Measurements from ENCODE around the gene VSTM2A.
"Not testable (repeated sequence)": the region's sequence is repeated elsewhere in the genome, so short reads cannot be mapped to it uniquely, and the experiment has no call there.

The VSTM2A gene, protein sequence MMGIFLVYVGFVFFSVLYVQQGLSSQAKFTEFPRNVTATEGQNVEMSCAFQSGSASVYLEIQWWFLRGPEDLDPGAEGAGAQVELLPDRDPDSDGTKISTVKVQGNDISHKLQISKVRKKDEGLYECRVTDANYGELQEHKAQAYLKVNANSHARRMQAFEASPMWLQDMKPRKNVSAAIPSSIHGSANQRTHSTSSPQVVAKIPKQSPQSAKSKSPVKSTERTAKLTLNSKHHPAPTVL

GRCh38 chr7:54541669-54542625 lies at the start of gene VSTM2A:
Gene VSTM2A (plus strand): TSS chr7:54542375. CDS start chr7:54542731, 356 bp downstream.
- peak; percentile 91 for DNase-seq

- not testable (repeated sequence) for DNase-seq
Observed at GRCh38 chr7:54504531-54504930, 37.6 kb upstream of the VSTM2A start.

GRCh38 chr7:54529568-54529967 lies 12.6 kb upstream of the VSTM2A start:
- no peak for DNase-seq

GRCh38 chr7:54538122-54538521 lies 4.1 kb upstream of the VSTM2A start:
- no peak for DNase-seq

- DNase-seq = peak; percentile 85
Observed at GRCh38 chr7:54543051-54543488, 895 bp downstream of the VSTM2A start.

DNA sequence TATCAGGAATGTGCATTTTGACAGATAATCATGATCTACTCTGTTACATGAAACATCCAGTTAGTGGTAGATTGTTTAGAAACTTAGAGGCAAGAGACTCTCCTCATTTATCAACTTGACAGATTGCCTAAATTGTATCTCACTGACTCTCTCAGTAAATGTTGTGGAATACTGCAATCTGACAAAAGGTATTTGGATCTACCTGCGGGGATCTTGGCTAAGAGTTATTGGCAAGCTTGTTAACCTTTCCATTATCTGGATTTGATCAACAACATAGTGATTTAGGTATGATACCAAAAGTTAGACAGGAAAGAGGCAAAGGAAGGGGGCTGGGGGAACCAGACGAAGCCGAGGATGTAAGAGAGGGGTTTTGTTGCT lies 2.0 kb downstream of the VSTM2A start:
- DNase-seq = peak; percentile 21

- peak; percentile 46 for DNase-seq
Observed at GRCh38 chr7:54544527-54545240, 2.5 kb downstream of the VSTM2A start.

DNA sequence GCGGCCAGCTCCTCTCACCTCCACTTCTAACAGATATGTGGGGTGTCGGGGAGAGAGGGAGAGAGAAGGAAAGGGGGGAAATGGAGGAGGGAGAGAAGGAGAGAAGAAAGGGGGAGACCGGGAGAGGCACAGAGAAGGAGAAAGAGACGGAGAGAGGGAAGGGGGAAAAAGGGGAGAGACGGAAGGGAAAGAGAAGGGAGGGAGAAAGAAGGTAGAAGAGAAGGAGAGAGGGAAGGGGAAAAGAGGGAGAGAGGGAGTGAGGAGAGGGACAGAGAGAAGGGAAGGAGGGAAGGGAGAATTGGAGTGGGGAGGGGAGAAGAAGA lies 3.0 kb downstream of the VSTM2A start:
- no peak for DNase-seq

GRCh38 chr7:54546081-54546985 lies 4.2 kb downstream of the VSTM2A start:
- peak; percentile 79 for DNase-seq

DNA sequence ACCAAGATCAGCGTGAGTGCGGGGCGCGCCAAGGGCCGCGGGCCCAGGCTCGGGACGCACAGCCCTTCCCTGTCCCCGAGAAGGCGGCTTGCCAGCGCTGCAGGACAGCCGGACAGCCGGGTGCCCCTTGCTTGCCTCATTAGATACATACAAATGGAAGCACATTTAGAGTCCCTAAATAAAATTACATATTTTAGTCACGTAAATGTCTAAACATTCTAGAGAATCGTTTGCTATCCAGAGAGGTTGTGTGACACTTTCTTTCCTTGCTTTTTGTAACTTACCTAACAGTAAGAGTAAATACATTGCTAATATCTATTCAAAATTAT lies 4.8 kb downstream of the VSTM2A start:
- DNase-seq = no peak

GRCh38 chr7:54550471-54550870 lies 8.3 kb downstream of the VSTM2A start:
- peak; percentile 56 for DNase-seq

GRCh38 chr7:54556121-54556520 lies 13.9 kb downstream of the VSTM2A start:
- peak; percentile 84 for DNase-seq

- no peak for DNase-seq
Observed at GRCh38 chr7:54559401-54559800, 17.2 kb downstream of the VSTM2A start.

DNA sequence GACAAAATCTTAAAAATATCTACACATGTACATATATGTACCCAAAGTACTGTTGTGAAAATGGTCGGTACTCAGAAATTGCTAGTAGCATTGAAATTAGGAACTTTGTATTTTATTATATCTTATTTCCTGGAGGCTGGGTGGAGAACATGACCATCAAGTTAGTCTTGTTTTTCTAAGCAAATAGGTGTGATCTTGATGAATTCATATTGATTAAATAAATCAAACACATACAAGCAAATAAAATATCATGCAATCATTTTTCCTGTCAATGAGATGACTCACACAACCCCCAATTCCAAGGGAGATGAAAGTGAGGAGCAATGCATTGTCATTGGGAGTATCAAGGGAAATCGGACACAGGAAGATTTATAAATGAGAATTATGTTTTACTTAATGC lies 18.0 kb downstream of the VSTM2A start:
- DNase-seq = no peak

- DNase-seq = no peak
Observed at GRCh38 chr7:54560723-54561122, 18.5 kb downstream of the VSTM2A start.

DNA sequence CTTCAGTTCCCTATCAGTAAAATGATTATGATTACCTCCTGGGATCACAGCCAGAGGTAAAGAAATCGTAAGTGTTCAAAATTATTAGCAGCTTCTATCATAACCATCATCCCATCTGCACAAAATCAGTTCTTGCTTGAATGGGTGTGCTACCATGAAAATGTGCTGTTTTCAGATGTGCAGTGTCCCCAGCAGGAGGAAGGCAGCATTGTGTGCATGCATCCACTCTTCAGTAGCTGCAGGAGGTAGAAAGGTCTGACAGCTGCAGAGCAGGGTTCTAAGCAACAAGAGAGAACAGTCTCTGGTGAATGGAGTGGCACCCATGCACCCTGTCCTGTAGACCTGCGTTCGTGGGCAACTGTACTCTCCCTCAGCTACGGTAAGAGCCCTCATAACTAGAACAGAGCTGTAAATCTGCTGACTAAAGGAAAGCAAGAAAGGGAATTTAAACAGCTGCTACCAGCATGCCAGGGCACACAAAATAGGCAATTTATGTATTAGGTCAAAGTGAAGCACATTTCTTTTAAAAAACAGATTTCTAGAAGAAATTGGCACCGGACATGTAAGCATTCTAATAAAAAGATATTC lies 21.2 kb downstream of the VSTM2A start:
- DNase-seq = peak; percentile 45

GRCh38 chr7:54565432-54565831 lies 23.3 kb downstream of the VSTM2A start:
- DNase-seq = no peak

GRCh38 chr7:54581511-54581910 lies 39.3 kb downstream of the VSTM2A start:
- no peak for DNase-seq

- no peak for DNase-seq
Observed at GRCh38 chr7:54591404-54592386, 49.5 kb downstream of the VSTM2A start.

DNA sequence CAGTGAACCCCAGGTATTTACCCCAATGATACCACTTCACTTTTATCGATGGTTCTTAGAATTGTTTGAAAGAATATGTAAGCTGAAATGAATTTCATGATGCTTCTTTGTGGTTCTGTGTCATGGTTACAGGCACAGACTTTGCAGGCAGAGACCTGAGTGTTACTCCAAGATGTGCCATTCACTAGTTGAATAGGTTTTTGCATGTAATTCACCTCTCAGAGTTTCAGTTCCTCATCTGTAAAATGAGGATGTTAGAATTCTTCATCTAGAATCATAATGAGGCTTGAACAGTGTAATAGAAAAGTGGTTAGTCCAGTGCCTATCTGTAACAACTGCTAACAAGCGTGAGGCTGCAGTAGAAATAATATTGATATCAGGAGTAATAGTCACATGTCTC lies 54.6 kb downstream of the VSTM2A start:
- no peak for DNase-seq

DNA sequence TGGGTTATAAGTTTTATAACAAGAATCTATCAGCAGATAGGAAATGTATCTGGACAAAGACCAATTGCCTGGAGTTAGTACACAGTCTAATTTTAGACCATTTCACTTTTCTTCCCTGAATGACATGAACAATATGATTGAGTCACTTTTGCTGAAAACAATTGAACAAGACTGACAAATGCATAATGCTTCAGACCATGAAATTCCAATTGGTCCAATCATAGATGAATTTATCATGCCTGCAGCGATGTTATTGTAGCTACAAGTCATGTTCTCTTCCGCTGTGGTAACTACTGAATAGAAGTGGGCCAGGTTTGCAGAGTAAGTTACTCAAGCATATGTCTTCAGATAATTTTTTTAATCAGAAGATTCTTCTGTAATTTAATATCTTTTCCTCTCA lies 73.4 kb downstream of the VSTM2A start:
- peak; percentile 2 for DNase-seq

Measured in eye (tissue), 1 donor.